IPS-18a (cell line): ENCODE measurements around the gene LBHD2.

ENCODE experiments used
- H3K27ac ChIP-seq: one replicate; pipeline ENCODE4 v1.5.1; 2013; ENCODE audit warnings: low read length
- H3K27me3 ChIP-seq: one replicate; pipeline ENCODE4 v1.6.1; 2013; ENCODE audit warnings: mild to moderate bottlenecking, low read length; ENCODE audit not compliant: control insufficient read depth, insufficient read depth
- H3K36me3 ChIP-seq: one replicate; pipeline ENCODE4 v1.6.1; 2013; ENCODE audit warnings: low read depth, low read length; ENCODE audit not compliant: control insufficient read depth
- H3K4me1 ChIP-seq: one replicate; pipeline ENCODE4 v1.6.1; 2013; ENCODE audit warnings: low read depth, low read length; ENCODE audit not compliant: control insufficient read depth
- H3K4me3 ChIP-seq: one replicate; pipeline ENCODE4 v1.5.1; 2013; ENCODE audit warnings: low read length
- H3K9ac ChIP-seq: one replicate; pipeline ENCODE4 v1.6.1; 2013; ENCODE audit warnings: mild to moderate bottlenecking, low read length, moderate library complexity
- H3K9me3 ChIP-seq: one replicate; pipeline ENCODE4 v1.6.1; 2013; ENCODE audit warnings: low read depth, low read length; ENCODE audit not compliant: control insufficient read depth

LBHD2 gene

DNA sequence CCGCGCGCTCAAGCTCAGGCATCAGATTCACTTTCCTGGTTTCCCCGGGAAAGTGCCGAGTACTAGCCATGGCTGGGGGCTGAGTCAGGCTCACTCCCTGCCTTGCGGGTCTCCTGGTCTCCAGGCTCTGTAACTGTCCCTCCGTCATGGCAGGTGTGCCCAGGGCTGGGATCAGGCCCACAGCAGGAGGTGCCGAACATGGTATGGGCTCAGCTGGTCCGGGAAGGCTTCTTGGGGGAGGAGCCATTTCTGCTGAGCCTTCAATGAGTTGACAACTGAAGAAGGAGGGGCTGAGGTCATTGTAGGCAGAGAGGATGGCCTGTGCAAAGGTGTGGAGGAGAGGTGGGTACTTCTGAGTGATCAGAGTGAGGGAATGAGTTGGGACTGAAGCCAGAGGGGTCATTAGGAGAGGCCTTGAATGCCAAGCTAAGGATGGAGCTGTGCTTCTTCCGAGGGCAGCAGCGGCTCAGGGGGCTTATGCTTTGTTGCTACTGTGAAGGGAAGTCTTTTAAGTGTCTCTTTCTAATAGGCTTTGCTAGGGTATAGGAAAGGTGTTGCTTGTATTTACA is 11.3 kb downstream of the LBHD2 start:
- no peaks in the 10 kb centered on the region for H3K36me3 ChIP-seq
- peaks cover 1% of the 10 kb centered on the region for H3K4me1 ChIP-seq
- H3K4me3 ChIP-seq, result no peak overlapping the region
- no peak overlapping the region for H3K9ac ChIP-seq
- H3K27me3 ChIP-seq, result peaks cover 9% of the 10 kb centered on the region
- H3K9me3 ChIP-seq, result no peaks in the 10 kb centered on the region
- no peak overlapping the region for H3K27ac ChIP-seq

DNA sequence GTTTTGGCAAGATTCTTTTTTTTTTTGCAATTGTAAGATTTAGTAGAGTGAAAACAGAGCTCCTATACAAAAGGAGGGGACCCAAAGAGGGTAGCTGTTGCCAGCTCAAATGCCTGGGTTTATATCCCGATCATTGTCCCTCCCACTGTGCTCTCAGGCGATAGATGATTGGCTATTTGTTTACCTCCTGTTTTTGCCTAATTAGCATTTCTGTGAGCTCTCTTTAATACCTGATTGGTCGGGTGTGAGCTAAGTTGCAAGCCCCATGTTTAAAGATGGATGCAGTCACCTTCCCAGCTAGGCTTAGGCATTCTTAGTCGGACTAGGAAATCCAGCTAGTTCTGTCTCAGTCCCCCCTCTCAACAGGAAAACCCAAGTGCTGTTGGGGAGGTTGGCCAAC is 12.4 kb downstream of the LBHD2 start:
- no peak overlapping the region for H3K27ac ChIP-seq
- no peaks in the 10 kb centered on the region for H3K9me3 ChIP-seq
- H3K27me3 ChIP-seq, result no peaks in the 10 kb centered on the region
- no peak overlapping the region for H3K4me3 ChIP-seq
- peaks cover 5% of the 10 kb centered on the region for H3K4me1 ChIP-seq
- no peak overlapping the region for H3K9ac ChIP-seq
- no peaks in the 10 kb centered on the region for H3K36me3 ChIP-seq

DNA sequence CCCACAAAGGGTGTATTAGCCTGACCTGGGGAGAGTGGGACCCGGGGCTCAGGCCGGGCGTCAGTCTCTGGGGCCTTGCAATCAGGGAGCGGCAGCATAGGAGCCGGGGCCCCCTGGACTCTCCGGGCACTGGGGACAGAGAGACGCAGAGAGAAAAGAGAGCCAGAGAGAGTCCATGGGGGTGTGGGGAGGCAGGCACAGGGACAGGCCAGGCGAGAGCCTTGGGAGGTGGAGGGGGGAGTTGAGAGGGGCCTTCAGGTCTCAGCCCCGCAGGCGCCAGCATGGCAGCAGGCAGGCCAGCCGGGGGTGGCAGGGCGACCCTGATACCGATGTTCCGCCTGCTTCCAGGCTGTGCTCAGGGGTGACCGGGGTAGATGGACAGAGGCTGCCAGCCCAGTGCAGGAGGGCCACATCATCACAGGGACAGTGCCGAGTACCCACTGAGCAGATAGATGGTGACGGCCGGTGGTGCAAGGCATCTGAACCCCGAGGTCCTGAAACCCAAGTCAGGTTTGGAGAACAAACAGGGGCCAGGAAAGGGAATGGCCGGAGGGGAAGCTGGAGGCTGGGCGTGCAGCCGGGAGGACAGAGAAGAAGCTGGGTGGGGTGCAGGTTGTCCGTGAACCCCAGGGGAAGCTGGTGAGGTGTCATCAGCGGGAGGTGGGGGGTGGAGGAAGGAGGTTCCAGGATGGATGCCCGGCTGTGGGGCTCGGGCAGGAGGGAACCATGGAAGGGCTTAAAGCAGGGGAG is 13.4 kb downstream of the LBHD2 start:
- Histone ChIP-seq H3K4me3 (no peak overlapping the region), H3K27me3 (no peaks in the 10 kb centered on the region), H3K9me3 (no peaks in the 10 kb centered on the region), H3K9ac (no peak overlapping the region), H3K27ac (no peak overlapping the region), H3K4me1 (peaks cover 5% of the 10 kb centered on the region), H3K36me3 (no peaks in the 10 kb centered on the region)

DNA sequence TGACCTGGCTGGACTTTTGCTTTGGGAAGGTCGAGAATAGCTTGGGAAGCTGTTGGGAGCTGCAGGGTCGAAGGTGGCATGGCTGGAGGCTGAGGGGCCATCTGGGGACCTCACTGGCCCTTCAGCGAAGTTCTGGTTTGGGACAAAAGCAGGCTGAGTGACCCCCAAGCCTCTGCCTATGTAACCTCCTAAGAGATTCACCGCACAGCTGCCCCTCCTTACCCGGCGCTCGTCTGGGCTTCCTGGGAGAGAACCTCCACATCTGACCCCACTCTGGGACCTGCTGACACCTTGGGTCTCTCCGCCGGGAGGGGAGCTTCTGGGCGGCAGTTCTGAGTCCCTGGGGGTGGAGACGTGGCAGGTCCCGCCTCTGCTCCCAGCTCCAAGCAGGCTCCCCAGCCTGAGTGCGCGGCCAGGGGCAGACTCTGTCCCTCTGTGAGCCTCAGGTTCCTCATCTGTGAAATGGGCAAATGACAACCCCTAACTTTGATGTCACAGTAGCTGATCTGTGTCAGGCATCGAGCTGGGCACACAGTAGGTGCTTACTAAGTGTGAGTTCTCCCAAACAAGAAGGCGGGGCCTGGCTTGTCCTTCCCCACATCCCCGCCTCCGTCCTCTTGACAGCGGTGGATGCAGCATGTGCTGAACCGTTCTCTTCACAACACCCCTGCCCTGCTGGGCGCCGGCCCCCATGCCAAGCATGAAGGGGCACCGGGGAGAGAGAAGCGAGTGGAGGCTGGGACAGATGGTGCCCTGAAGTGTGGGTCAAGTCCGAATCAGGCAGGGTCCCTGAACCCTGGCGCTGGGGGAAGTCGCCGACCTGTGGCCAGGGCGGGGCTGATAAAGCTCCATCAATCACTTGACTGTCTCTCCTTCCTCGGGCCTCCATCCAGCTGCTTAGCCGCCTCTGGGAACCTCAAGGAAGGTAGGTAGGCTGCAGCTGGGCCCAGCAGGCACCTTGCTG is 14.3 kb downstream of the LBHD2 start:
- H3K4me1 ChIP-seq, result peaks cover 5% of the 10 kb centered on the region
- H3K36me3 ChIP-seq, result no peaks in the 10 kb centered on the region
- no peak overlapping the region for H3K9ac ChIP-seq
- H3K27me3 ChIP-seq, result peaks cover 5% of the 10 kb centered on the region
- H3K27ac ChIP-seq, result no peak overlapping the region
- H3K9me3 ChIP-seq, result no peaks in the 10 kb centered on the region
- no peak overlapping the region for H3K4me3 ChIP-seq

DNA sequence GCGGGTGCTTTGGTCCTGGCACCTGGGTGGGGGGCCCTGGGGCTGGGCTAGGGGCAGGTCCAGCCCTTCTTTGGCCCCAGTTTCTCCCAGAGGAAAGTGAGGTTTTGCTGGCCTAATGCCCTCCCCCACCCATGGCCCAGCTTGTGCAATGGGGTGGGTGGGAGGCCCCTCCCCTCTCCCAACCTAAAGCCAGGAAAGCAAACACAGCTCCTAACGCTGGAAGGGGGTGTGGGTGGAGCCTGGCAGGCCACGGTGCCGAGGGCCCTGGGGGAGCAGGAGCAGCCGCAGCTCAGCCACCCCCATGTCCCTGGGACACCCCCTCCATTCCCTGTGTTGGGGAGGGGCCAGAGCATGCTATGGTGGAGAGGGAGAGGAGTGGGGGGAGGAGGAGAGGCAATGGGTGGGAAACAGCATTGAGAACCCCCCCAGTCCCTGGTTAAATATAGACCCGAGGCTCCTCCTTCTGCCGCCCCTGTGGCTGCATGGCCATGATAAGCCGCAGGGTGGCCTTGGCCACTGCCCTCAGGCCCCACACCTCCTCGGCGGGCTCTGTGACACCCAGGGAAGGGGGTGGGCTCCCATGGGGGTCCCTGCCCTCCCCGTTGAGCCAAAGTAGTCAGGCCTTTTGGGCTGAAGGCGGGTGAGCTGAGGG is 15.2 kb downstream of the LBHD2 start:
- no peak overlapping the region for H3K4me3 ChIP-seq
- no peak overlapping the region for H3K9ac ChIP-seq
- peaks cover 14% of the 10 kb centered on the region for H3K27me3 ChIP-seq
- no peaks in the 10 kb centered on the region for H3K36me3 ChIP-seq
- H3K27ac ChIP-seq, result no peak overlapping the region
- no peaks in the 10 kb centered on the region for H3K9me3 ChIP-seq
- H3K4me1 ChIP-seq, result peaks cover 5% of the 10 kb centered on the region

DNA sequence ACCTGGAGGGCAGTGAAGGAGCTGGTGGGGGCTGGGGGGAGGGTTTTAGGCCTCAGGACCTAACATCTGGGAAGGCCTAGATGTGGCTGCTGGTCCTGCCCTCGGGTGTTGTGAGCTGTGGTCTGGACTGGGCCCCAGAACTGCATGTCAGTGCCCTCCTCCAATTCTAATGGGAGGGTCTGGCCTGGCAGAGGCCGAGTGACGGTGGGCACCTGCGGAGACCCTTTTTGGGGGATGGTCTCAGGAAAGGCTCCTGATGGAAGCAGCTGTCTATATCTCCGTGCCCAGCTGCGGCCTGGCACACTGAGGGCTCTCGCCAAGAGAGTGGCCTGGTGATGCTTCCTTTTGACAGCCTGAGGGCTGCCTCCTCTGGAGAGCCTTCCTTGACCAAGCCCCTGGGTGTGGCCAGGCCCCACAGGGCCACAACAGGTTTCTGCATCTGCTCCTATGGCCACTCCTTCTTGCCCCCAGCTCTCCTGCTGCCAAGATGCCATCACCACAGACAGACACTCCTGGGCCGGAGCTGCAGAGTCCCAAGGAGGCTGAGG is 15.8 kb downstream of the LBHD2 start:
- Histone ChIP-seq H3K4me3 (no peak overlapping the region), H3K9me3 (no peaks in the 10 kb centered on the region), H3K36me3 (no peaks in the 10 kb centered on the region), H3K27ac (no peak overlapping the region), H3K27me3 (peaks cover 20% of the 10 kb centered on the region), H3K4me1 (peaks cover 5% of the 10 kb centered on the region), H3K9ac (no peak overlapping the region)

DNA sequence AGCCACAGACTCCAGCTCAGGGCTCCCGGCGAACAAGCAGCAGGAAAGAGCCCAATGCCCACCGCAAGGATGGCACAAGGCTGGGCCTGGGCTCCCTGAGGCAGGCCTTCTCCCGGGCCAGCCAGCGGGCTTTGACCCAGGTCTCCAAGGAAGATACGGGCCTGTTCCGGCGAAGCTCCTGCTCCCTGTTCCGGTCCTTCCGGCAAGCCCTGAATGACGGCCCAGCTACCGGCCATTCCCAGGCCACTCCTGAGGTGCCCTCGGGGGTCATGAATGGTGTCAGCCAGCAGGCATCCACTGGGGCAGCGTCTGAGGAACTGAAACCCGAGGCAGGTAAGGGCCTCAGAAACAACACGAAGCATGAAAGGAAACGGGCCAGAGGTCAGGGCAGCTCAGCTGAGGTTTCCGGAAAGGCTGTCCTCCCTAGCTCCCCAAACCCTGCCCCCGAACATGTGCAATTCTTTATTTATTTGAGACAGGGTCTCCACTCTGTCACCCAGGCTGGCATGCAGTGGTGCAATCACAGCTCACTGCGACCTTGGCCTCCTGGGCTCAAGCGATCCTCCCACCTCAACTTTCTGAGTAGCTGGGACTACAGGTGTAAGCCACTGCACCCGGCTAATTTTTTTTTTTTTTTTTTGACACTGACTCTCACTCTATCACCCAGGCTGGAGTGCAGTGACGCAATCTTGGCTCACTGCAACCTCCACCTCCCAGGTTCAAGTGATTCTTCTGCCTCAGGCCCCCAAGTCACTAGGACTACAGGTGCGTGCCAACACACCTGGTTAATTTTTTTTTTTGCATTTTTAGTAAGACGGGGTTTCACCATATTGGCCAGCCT is 16.5 kb downstream of the LBHD2 start:
- Histone ChIP-seq H3K9ac (no peak overlapping the region), H3K9me3 (no peaks in the 10 kb centered on the region), H3K27me3 (peaks cover 26% of the 10 kb centered on the region), H3K4me3 (no peak overlapping the region), H3K27ac (no peak overlapping the region), H3K36me3 (no peaks in the 10 kb centered on the region), H3K4me1 (peaks cover 5% of the 10 kb centered on the region)

DNA sequence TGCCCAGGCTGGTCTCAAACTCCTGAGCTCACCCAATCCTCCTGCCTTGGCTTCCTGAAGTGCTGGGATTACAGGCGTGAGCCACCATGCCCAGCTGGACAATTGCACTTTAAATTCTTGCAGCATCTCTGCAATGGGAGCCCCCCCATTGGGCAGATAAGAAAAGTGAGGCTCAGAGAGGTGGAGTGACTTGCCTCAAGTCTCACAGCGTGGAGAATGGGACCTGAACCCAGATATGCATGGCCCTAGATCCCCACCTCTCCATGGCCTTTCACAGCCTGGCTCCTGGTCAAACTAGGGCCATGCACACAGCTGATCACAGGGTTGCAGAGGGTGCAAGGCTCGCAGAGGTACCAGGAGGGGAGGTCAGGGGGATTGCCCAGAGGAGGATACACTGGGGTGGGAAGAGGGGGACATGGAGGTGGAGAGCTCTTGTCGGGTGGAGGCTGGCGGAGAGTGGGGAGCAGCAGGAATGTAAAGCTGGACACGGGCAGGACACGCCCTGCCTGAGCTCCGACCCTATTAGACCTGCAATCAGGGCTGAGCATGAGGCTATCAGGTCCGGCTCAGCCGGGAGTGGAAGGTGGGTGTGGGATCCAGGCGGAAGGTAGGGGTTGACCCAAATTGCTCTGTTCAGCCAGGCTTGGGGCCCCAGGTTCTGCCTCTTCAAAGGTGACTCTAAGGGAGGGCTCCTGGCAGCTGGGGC is 17.4 kb downstream of the LBHD2 start:
- no peaks in the 10 kb centered on the region for H3K9me3 ChIP-seq
- H3K36me3 ChIP-seq, result no peaks in the 10 kb centered on the region
- H3K4me1 ChIP-seq, result peaks cover 5% of the 10 kb centered on the region
- peaks cover 26% of the 10 kb centered on the region for H3K27me3 ChIP-seq
- no peak overlapping the region for H3K27ac ChIP-seq
- no peak overlapping the region for H3K9ac ChIP-seq
- no peak overlapping the region for H3K4me3 ChIP-seq

DNA sequence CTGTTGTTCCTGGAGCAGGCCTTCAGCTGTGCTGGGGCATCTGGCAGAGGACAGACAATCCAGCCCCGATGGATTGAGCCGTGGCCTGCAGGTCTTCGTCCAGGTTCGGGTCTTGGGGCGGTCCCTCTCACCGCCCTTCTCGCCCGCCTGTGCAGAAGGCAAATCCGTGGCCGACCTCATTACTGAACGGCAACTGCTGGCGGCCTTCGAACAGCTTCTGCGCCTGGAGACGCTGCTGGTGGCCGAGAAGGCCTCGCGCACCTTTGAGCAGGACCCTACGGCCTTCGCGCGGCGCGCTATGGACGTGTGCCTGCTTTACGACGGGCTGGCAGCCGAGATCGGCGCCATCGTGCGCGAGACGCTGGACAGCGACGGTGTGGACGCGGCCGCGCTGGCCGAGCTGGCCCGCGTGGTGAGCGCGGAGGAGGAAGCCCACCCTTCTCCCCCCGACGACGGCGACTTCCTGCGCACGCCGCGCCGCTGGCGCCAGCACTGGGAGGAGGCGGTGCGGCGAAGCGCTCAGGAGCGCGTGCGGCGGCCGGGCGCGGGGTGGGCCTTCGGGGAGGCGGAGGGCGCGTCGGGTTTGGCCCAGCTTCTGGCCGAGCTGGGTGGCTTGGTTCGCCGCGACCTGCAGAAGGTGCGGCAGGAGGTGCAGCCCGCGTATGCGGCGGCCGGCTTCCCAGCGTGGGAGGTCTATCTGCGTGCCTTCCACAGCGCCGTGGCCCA is 18.1 kb downstream of the LBHD2 start:
- no peaks in the 10 kb centered on the region for H3K9me3 ChIP-seq
- H3K4me3 ChIP-seq, result no peak overlapping the region
- H3K9ac ChIP-seq, result no peak overlapping the region

More for the DNA sequence above, 18.1 kb downstream of the LBHD2 start:
- peaks cover 26% of the 10 kb centered on the region for H3K27me3 ChIP-seq
- no peaks in the 10 kb centered on the region for H3K36me3 ChIP-seq
- no peak overlapping the region for H3K27ac ChIP-seq
- peaks cover 5% of the 10 kb centered on the region for H3K4me1 ChIP-seq
